ENCODE results near the gene SPEM2. TPM values are rescaled to one million over a fixed set of nuclear protein-coding genes. Genes with fewer than 3 reads are reported as not detected.
"Not testable (repeated sequence)": the region's sequence is repeated elsewhere in the genome, so short reads cannot be mapped to it uniquely, and the experiment has no call there.

The SPEM2 gene
- total RNA-seq, 6 experiments from 2014 or later, result not detected

DNA sequence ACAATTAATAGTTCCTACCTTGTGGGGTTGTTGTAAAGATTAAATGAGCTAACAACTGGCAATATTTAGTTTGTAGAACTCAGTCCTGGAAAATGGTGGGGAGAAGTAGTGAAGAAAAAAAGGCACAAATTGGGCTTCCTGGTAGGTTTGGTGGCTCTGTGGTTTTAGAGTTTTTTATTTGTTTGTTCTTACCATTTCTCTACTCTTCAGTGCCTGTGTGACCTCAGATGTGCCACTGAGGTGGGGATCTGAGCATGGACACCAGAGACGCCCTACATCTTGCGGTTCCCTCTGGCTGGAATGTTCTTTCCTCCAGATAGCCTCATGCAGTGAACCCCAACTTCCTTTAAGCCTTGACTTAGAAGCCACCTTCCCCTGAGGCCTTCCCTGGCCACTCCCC, 46.3 kb downstream of the SPEM2 start:
- no peak overlapping the region for H3K4me3 ChIP-seq
- WGBS (ENCODE audit: insufficient coverage, low coverage, low lambda C conversion rate, missing lambda C conversion rate), result 69% methylated on average over 2 of the region's 2 CpGs
- no peak for TF ChIP-seq POLR2A (IDR thresholded peaks at IDR 0.05)
- TF ChIP-seq, protein P1, sequence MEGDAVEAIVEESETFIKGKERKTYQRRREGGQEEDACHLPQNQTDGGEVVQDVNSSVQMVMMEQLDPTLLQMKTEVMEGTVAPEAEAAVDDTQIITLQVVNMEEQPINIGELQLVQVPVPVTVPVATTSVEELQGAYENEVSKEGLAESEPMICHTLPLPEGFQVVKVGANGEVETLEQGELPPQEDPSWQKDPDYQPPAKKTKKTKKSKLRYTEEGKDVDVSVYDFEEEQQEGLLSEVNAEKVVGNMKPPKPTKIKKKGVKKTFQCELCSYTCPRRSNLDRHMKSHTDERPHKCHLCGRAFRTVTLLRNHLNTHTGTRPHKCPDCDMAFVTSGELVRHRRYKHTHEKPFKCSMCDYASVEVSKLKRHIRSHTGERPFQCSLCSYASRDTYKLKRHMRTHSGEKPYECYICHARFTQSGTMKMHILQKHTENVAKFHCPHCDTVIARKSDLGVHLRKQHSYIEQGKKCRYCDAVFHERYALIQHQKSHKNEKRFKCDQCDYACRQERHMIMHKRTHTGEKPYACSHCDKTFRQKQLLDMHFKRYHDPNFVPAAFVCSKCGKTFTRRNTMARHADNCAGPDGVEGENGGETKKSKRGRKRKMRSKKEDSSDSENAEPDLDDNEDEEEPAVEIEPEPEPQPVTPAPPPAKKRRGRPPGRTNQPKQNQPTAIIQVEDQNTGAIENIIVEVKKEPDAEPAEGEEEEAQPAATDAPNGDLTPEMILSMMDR (IDR thresholded peaks at IDR 0.05), result no peak
- H3K27me3 ChIP-seq, result no peaks in the 10 kb centered on the region
- no peaks in the 10 kb centered on the region for H3K36me3 ChIP-seq
- intact Hi-C loops (cut with DNase I), result no loop called here
- H3K27ac ChIP-seq, result no peak overlapping the region
- DNase-seq, result no peak
- no peaks in the 10 kb centered on the region for H3K9me3 ChIP-seq
- H3K4me1 ChIP-seq, result peaks cover 0 to 44% (median 12%) of the 10 kb centered on the region in 4 donors
- ATAC-seq, result no peak

DNA sequence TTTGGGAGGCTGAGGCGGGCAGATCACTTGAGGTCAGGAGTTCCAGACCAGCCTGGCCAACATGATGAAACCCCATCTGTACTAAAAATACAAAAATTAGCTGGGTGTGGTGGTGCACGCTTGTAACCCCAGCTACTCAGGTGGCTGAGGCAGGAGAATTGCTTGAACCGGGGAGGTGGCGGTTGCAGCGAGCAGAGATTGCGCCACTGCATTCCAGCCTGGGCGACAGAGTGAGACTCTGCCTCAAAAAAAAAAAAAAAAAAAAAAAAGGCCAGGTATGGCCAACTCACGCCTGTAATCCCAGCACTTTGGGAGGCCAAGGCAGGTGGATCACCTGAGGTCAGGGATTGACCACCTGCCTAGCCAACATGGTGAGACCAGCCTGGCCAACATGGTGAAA, 49.4 kb downstream of the SPEM2 start:
- intact Hi-C loops (cut with DNase I); H3K36me3 ChIP-seq; H3K27me3 ChIP-seq; H3K27ac ChIP-seq; H3K4me3 ChIP-seq; H3K9me3 ChIP-seq: not testable (repeated sequence)
- 79% methylated on average over 2 of the region's 8 CpGs for WGBS (ENCODE audit: insufficient coverage, low coverage, low lambda C conversion rate, missing lambda C conversion rate)
- peak in 3 of 4 donors; percentile 8 to 13 (median 8) for ATAC-seq
- DNase-seq, result peak; percentile 72 to 82 (median 78)
- peaks cover 0 to 27% (median 9%) of the 10 kb centered on the region in 4 donors for H3K4me1 ChIP-seq

GRCh38 chr17:7475764-7476422, 50.5 kb downstream of the SPEM2 start:
- H3K4me3 ChIP-seq, result no peak overlapping the region
- H3K4me1 ChIP-seq, result peaks cover 0 to 21% (median 10%) of the 10 kb centered on the region in 4 donors
- 58% methylated on average over 14 of the region's 15 CpGs for WGBS (ENCODE audit: insufficient coverage, low coverage, low lambda C conversion rate, missing lambda C conversion rate)
- ATAC-seq (peak in 2 of 4 donors; percentile 5 to 12), DNase-seq (no peak)
- TF ChIP-seq, protein P1 (IDR thresholded peaks at IDR 0.05), result no peak
- TF ChIP-seq POLR2A (IDR thresholded peaks at IDR 0.05), result no peak
- H3K36me3 ChIP-seq, result no peaks in the 10 kb centered on the region
- no peaks in the 10 kb centered on the region for H3K27me3 ChIP-seq
- H3K9me3 ChIP-seq, result no peaks in the 10 kb centered on the region
- intact Hi-C loops (cut with DNase I), result no loop called here
- H3K27ac ChIP-seq, result peak overlapping the region in 1 of 3 donors; percentile 24

DNA sequence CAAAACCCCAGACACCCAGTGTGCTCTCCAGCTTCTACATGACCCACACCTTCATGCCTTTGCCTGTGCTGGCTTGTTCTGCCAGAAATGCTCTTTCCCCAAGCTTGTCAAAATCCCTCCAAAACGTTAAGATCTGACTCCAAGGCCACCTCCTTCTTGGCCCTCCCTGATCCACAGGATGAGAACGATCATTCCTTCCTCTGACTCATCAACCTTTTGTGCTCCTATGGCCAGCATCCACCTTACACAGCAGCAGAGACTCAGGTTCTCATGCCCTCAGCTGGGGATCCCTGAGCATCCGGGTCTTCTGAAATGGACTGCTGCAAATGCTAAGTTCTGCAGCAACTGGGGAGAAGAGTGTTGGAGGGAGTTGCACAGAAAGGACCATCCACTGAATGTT, 51.1 kb downstream of the SPEM2 start:
- Histone ChIP-seq H3K4me3 (no peak overlapping the region), H3K27me3 (no peaks in the 10 kb centered on the region), H3K4me1 (peaks cover 0 to 20% (median 10%) of the 10 kb centered on the region in 4 donors), H3K36me3 (no peaks in the 10 kb centered on the region), H3K9me3 (no peaks in the 10 kb centered on the region), H3K27ac (peak overlapping the region in 1 of 3 donors; percentile 24)
- DNase-seq (no peak), ATAC-seq (no peak)
- 40% methylated on average over 3 of the region's 3 CpGs for WGBS (ENCODE audit: insufficient coverage, low coverage, low lambda C conversion rate, missing lambda C conversion rate)
- TF ChIP-seq, protein P1 (IDR thresholded peaks at IDR 0.05), result no peak
- no peak for TF ChIP-seq POLR2A (IDR thresholded peaks at IDR 0.05)
- intact Hi-C loops (cut with DNase I), result no loop called here

- intact Hi-C loops (cut with DNase I), result no loop called here
- H3K4me3 ChIP-seq, result no peak overlapping the region
- H3K36me3 ChIP-seq, result no peaks in the 10 kb centered on the region
- H3K27ac ChIP-seq, result peak overlapping the region in 1 of 3 donors; percentile 98
- H3K9me3 ChIP-seq, result no peaks in the 10 kb centered on the region
- ATAC-seq, result no peak
- no peak for TF ChIP-seq POLR2A (IDR thresholded peaks at IDR 0.05)
- TF ChIP-seq, protein P1 (IDR thresholded peaks at IDR 0.05), result no peak
- DNase-seq, result no peak
- H3K27me3 ChIP-seq, result no peaks in the 10 kb centered on the region
- H3K4me1 ChIP-seq, result peaks cover 0 to 20% (median 10%) of the 10 kb centered on the region in 4 donors
- 90% methylated on average over 2 of the region's 5 CpGs for WGBS (ENCODE audit: insufficient coverage, low coverage, low lambda C conversion rate, missing lambda C conversion rate)
Measured at GRCh38 chr17:7476951-7477350, 51.5 kb downstream of the SPEM2 start.

Other genes starting within 250 kb of the SPEM2 start
- gene ASGR1, start 246.2 kb upstream of the SPEM2 start, total RNA-seq, result 100 to 1,000 TPM; 399 to 624 (median 417) TPM
- gene DLG4, start 205.8 kb upstream of the SPEM2 start, total RNA-seq, result 1 to 10 TPM; 3.0 to 6.4 (median 4.1) TPM
- 1,000 to 10,000 TPM in 3 of 6 experiments, 100 to 1,000 TPM in 3; 640 to 1,849 (median 1,071) TPM for gene ACADVL, start 205.7 kb upstream of the SPEM2 start, total RNA-seq
- gene DVL2, start 191.1 kb upstream of the SPEM2 start, total RNA-seq, result 10 to 100 TPM in 4 of 6 experiments, 1 to 10 TPM in 2; 9.6 to 13.5 (median 12.8) TPM
- gene PHF23, start 186.2 kb upstream of the SPEM2 start, total RNA-seq, result 10 to 100 TPM; 16.0 to 24.3 (median 18.2) TPM
- 100 to 1,000 TPM; 238 to 330 (median 244) TPM for gene GABARAP, start 183.2 kb upstream of the SPEM2 start, total RNA-seq
- gene CTDNEP1, start 173.9 kb upstream of the SPEM2 start, total RNA-seq, result 10 to 100 TPM; 25.9 to 34.6 (median 31.9) TPM
- 10 to 100 TPM; 14.2 to 29.6 (median 22.9) TPM for gene ELP5, start 173.4 kb upstream of the SPEM2 start, total RNA-seq
- gene CLDN7, start 163.1 kb upstream of the SPEM2 start, total RNA-seq, result 100 to 1,000 TPM in 1 of 6 experiments, 10 to 100 TPM in 4, 1 to 10 TPM in 1; 9.6 to 114 (median 23.3) TPM
- gene SLC2A4, start 143.9 kb upstream of the SPEM2 start, total RNA-seq, result 1 to 10 TPM in 4 of 6 experiments, under 1 TPM in 2; 0.66 to 2.1 (median 1.4) TPM
- 1 to 10 TPM in 2 of 6 experiments, under 1 TPM in 4; 0.27 to 1.7 (median 0.90) TPM for gene YBX2, start 131.0 kb upstream of the SPEM2 start, total RNA-seq
- 100 to 1,000 TPM; 222 to 299 (median 238) TPM for gene EIF5A, start 118.0 kb upstream of the SPEM2 start, total RNA-seq
- 10 to 100 TPM; 22.0 to 48.1 (median 23.2) TPM for gene GPS2, start 110.3 kb upstream of the SPEM2 start, total RNA-seq
- gene NEURL4, start 96.3 kb upstream of the SPEM2 start, total RNA-seq, result 10 to 100 TPM in 4 of 6 experiments, 1 to 10 TPM in 2; 4.2 to 22.1 (median 10.8) TPM
- 1 to 10 TPM; 1.6 to 6.8 (median 2.7) TPM for gene ACAP1, start 89.1 kb upstream of the SPEM2 start, total RNA-seq
- gene KCTD11, start 73.5 kb upstream of the SPEM2 start, total RNA-seq, result 1 to 10 TPM; 2.2 to 4.4 (median 2.9) TPM
- gene TMEM95, start 70.5 kb upstream of the SPEM2 start, total RNA-seq, result not detected
- 1 to 10 TPM; 2.9 to 5.1 (median 4.0) TPM for gene TNK1, start 44.5 kb upstream of the SPEM2 start, total RNA-seq
- gene PLSCR3, start 31.1 kb upstream of the SPEM2 start, total RNA-seq, result 1 to 10 TPM; 5.5 to 8.9 (median 6.4) TPM
- gene TMEM256, start 21.5 kb upstream of the SPEM2 start, total RNA-seq, result 10 to 100 TPM; 56.4 to 95.4 (median 68.9) TPM
- gene NLGN2, start 17.8 kb upstream of the SPEM2 start, total RNA-seq, result 1 to 10 TPM; 1.3 to 5.3 (median 3.0) TPM
- not detected for gene SPEM1, start 5.3 kb upstream of the SPEM2 start, total RNA-seq
- gene SPEM3, start 3.2 kb downstream of the SPEM2 start, total RNA-seq, result not detected
- gene TMEM102, start 9.8 kb downstream of the SPEM2 start, total RNA-seq, result 1 to 10 TPM; 2.3 to 8.4 (median 4.0) TPM
- under 1 TPM in 5 of 6 experiments, not detected in 1; 0.37 to 0.84 (median 0.68) TPM for gene FGF11, start 13.9 kb downstream of the SPEM2 start, total RNA-seq
- 10 to 100 TPM in 2 of 6 experiments, 1 to 10 TPM in 4; 6.0 to 12.3 (median 8.2) TPM for gene CHRNB1, start 19.4 kb downstream of the SPEM2 start, total RNA-seq
- 10 to 100 TPM in 1 of 6 experiments, 1 to 10 TPM in 5; 5.7 to 10.5 (median 7.9) TPM for gene ZBTB4, start 54.0 kb downstream of the SPEM2 start, total RNA-seq
- gene SLC35G6, start 55.8 kb downstream of the SPEM2 start, total RNA-seq, result not detected
- 10 to 100 TPM; 36.1 to 49.9 (median 46.0) TPM for gene POLR2A, start 58.8 kb downstream of the SPEM2 start, total RNA-seq
- gene TNFSF12, start 123.4 kb downstream of the SPEM2 start, total RNA-seq, result 10 to 100 TPM in 4 of 6 experiments, 1 to 10 TPM in 2; 6.1 to 14.7 (median 11.4) TPM
- gene TNFSF13, start 133.1 kb downstream of the SPEM2 start, total RNA-seq, result 10 to 100 TPM in 2 of 6 experiments, 1 to 10 TPM in 4; 4.3 to 13.0 (median 6.2) TPM
- gene SENP3, start 136.3 kb downstream of the SPEM2 start, total RNA-seq, result 10 to 100 TPM; 12.3 to 33.9 (median 15.1) TPM
- gene CD68, start 154.0 kb downstream of the SPEM2 start, total RNA-seq, result 100 to 1,000 TPM in 1 of 6 experiments, 10 to 100 TPM in 5; 31.6 to 179 (median 51.1) TPM
- 100 to 1,000 TPM in 2 of 6 experiments, 10 to 100 TPM in 4; 54.2 to 199 (median 63.3) TPM for gene MPDU1, start 158.2 kb downstream of the SPEM2 start, total RNA-seq
- not detected for gene SOX15, start 164.5 kb downstream of the SPEM2 start, total RNA-seq
- 10 to 100 TPM; 14.3 to 23.2 (median 16.7) TPM for gene FXR2, start 189.3 kb downstream of the SPEM2 start, total RNA-seq
- gene SAT2, start 202.2 kb downstream of the SPEM2 start, total RNA-seq, result 100 to 1,000 TPM in 5 of 6 experiments, 10 to 100 TPM in 1; 99.3 to 187 (median 120) TPM
- gene SHBG, start 204.5 kb downstream of the SPEM2 start, total RNA-seq, result 10 to 100 TPM in 5 of 6 experiments, 1 to 10 TPM in 1; 2.4 to 70.2 (median 15.4) TPM
- 1 to 10 TPM in 3 of 6 experiments, under 1 TPM in 3; 0.43 to 1.7 (median 0.91) TPM for gene ATP1B2, start 225.3 kb downstream of the SPEM2 start, total RNA-seq